ENCODE measurements around the gene BDKRB1.

DNA sequence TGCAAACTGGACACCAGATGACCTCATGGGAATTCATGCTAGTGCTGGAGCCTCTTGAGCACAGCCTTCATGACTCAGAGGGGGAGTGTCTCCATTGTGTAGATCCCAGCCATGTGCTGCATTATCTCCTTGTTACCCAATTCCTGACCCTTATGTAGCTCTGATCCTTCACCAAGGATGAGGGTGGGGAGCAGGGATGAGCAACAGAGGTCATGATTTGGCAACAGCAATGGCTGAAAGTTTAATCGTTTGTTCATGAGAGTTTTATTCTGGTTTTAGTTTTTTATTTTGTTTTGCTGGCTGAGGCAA is 9.5 kb upstream of the BDKRB1 start:
- TF ChIP-seq POLR2A (IDR thresholded peaks at IDR 0.05; ENCODE audit: low read depth, low read length) (no peak), POLR2AphosphoS5 (IDR thresholded peaks at IDR 0.05; ENCODE audit: low read depth, low read length) (no peak)

Data from GM12891 (cell line).